H9 (cell line): ENCODE measurements around the gene ANKMY1. TPM values are rescaled to one million over a fixed set of nuclear protein-coding genes. Genes with fewer than 3 reads are reported as not detected.

Source experiments
- DNase-seq: peaks from one replicate; pipeline ENCODE4 v3.0.0-alpha.2; 2017
- H2AFZ ChIP-seq: one replicate; pipeline ENCODE4 v1.6.1; 2013; ENCODE audit warnings: mild to moderate bottlenecking, low read length, control low read depth, moderate library complexity
- H2AK5ac ChIP-seq: 2 replicates; pipeline ENCODE4 v1.6.1; 2013; ENCODE audit warnings: low read length, control low read depth, mixed read lengths; ENCODE audit not compliant: insufficient read length
- H2BK120ac ChIP-seq: one replicate; pipeline ENCODE4 v1.6.1; 2013; ENCODE audit warnings: low read depth, mild to moderate bottlenecking, low read length, control low read depth, inconsistent platforms; ENCODE audit not compliant: poor library complexity, severe bottlenecking
- H2BK12ac ChIP-seq: 2 replicates; pipeline ENCODE4 v1.6.1; 2013; ENCODE audit warnings: low read length, control low read depth, mixed read lengths, low read depth; ENCODE audit not compliant: insufficient read length
- H2BK15ac ChIP-seq: 2 replicates; pipeline ENCODE4 v1.6.1; 2013; ENCODE audit warnings: low read depth, low read length, control low read depth
- H2BK20ac ChIP-seq: one replicate; pipeline ENCODE4 v1.6.1; 2013; ENCODE audit warnings: low read depth, mild to moderate bottlenecking, low read length, control low read depth, inconsistent platforms; ENCODE audit not compliant: poor library complexity, severe bottlenecking
- H2BK5ac ChIP-seq: 2 replicates; pipeline ENCODE4 v1.6.1; 2013; ENCODE audit warnings: low read length, control low read depth, mixed read lengths; ENCODE audit not compliant: insufficient read length
- H3K14ac ChIP-seq: 2 replicates; pipeline ENCODE4 v1.6.1; 2013; ENCODE audit warnings: low read length, control low read depth; ENCODE audit not compliant: insufficient read depth
- H3K18ac ChIP-seq: 2 replicates; pipeline ENCODE4 v1.6.1; 2013; ENCODE audit warnings: low read depth, mild to moderate bottlenecking, mixed read lengths, low read length, control low read depth; ENCODE audit not compliant: insufficient read length
- H3K23ac ChIP-seq: 2 replicates; pipeline ENCODE4 v1.6.1; 2013; ENCODE audit warnings: low read length, control low read depth, mixed read lengths, low read depth; ENCODE audit not compliant: insufficient read length
- H3K23me2 ChIP-seq: 2 replicates; pipeline ENCODE4 v1.6.1; 2013; ENCODE audit warnings: low read depth, mild to moderate bottlenecking, mixed read lengths, low read length, control low read depth; ENCODE audit not compliant: insufficient read length, poor library complexity, severe bottlenecking
- H3K27ac ChIP-seq: 2 replicates; pipeline ENCODE4 v1.5.1; 2013; ENCODE audit warnings: low read length, control low read depth, mixed read lengths, low read depth; ENCODE audit not compliant: insufficient read length
- H3K27me3 ChIP-seq: 2 replicates; pipeline ENCODE4 v1.6.1; 2013; ENCODE audit warnings: low read length, control low read depth, inconsistent platforms; ENCODE audit not compliant: insufficient read depth
- H3K4ac ChIP-seq: 2 replicates; pipeline ENCODE4 v1.6.1; 2013; ENCODE audit warnings: low read depth, mild to moderate bottlenecking, control low read depth, inconsistent platforms, low read length, moderate library complexity
- H3K4me1 ChIP-seq: 2 replicates; pipeline ENCODE4 v1.6.1; 2013; ENCODE audit warnings: low read length, control low read depth, inconsistent platforms; ENCODE audit not compliant: insufficient read depth
- H3K4me2 ChIP-seq: 2 replicates; pipeline ENCODE4 v1.6.1; 2013; ENCODE audit warnings: low read length, control low read depth, mixed read lengths; ENCODE audit not compliant: insufficient read length, insufficient read depth
- H3K56ac ChIP-seq: 2 replicates; pipeline ENCODE4 v1.6.1; 2013; ENCODE audit warnings: low read depth, mild to moderate bottlenecking, mixed read lengths, low read length, control low read depth; ENCODE audit not compliant: insufficient read length
- H3K79me1 ChIP-seq: 2 replicates; pipeline ENCODE4 v1.6.1; 2013; ENCODE audit warnings: low read depth, mild to moderate bottlenecking, moderate library complexity, low read length, control low read depth, inconsistent platforms; ENCODE audit not compliant: insufficient read depth, poor library complexity, severe bottlenecking
- H3K79me2 ChIP-seq: 2 replicates; pipeline ENCODE4 v1.6.1; 2013; ENCODE audit warnings: low read length, control low read depth, inconsistent platforms; ENCODE audit not compliant: insufficient read depth
- H3K9ac ChIP-seq: 2 replicates; pipeline ENCODE4 v1.6.1; 2013; ENCODE audit warnings: low read length, control low read depth, mixed read lengths; ENCODE audit not compliant: insufficient read length; ENCODE audit errors: extremely low read depth
- H3K9me3 ChIP-seq: one replicate; pipeline ENCODE4 v1.6.1; 2013; ENCODE audit warnings: low read depth, low read length, inconsistent platforms; ENCODE audit not compliant: control insufficient read depth
- H3T11ph ChIP-seq: one replicate; pipeline ENCODE4 v1.6.1; 2013; ENCODE audit warnings: mild to moderate bottlenecking, low read length, control low read depth, inconsistent platforms
- H4K20me1 ChIP-seq: one replicate; pipeline ENCODE4 v1.6.1; 2013; ENCODE audit not compliant: control insufficient read depth, insufficient read length, insufficient read depth
- H4K5ac ChIP-seq: 2 replicates; pipeline ENCODE4 v1.6.1; 2013; ENCODE audit warnings: low read depth, mild to moderate bottlenecking, mixed read lengths, low read length, control low read depth; ENCODE audit not compliant: insufficient read length
- H4K8ac ChIP-seq: replicated peaks from 2 replicates; pipeline ENCODE4 v1.6.1; 2013; ENCODE audit warnings: low read length, control low read depth, mixed read lengths, low read depth; ENCODE audit not compliant: insufficient read length
- H4K91ac ChIP-seq: 2 replicates; pipeline ENCODE4 v1.6.1; 2013; ENCODE audit warnings: low read depth, mild to moderate bottlenecking, moderate library complexity, mixed read lengths, low read length, control low read depth; ENCODE audit not compliant: insufficient read length
- H3K27ac Mint-ChIP-seq, 3 experiments: 2 replicates in 2 of 3; 3 replicates in 1 of 3; pipeline ENCODE4 v1.8.0; 2020 to 2021; ENCODE audit warnings: mixed read lengths in 3 of 3, mild to moderate bottlenecking in 1 of 3, moderate library complexity in 1 of 3
- H3K27me3 Mint-ChIP-seq: 2 replicates; pipeline ENCODE4 v1.8.0; 2021; ENCODE audit warnings: low read depth, mild to moderate bottlenecking, moderate library complexity, mixed read lengths
- H3K36me3 Mint-ChIP-seq, 3 experiments: 2 replicates in 2 of 3; 3 replicates in 1 of 3; pipeline ENCODE4 v1.8.0; 2020 to 2021; ENCODE audit warnings: low read depth in 3 of 3, mixed read lengths in 3 of 3; ENCODE audit not compliant: insufficient read depth in 1 of 3
- H3K4me1 Mint-ChIP-seq, 2 experiments: 2 replicates each; pipeline ENCODE4 v1.8.0; 2020; ENCODE audit warnings: mixed read lengths in 2 of 2
- H3K4me3 Mint-ChIP-seq, 2 experiments: 2 replicates in 1 of 2; 3 replicates in 1 of 2; pipeline ENCODE4 v1.8.0; 2020 to 2021; ENCODE audit warnings: mild to moderate bottlenecking in 2 of 2, mixed read lengths in 2 of 2, moderate library complexity in 1 of 2
- H3K9me3 Mint-ChIP-seq, 2 experiments: 2 replicates in 1 of 2; 3 replicates in 1 of 2; pipeline ENCODE4 v1.8.0; 2020; ENCODE audit warnings: mild to moderate bottlenecking in 2 of 2, mixed read lengths in 2 of 2, moderate library complexity in 1 of 2
- WGBS: extraction: QIAGEN DNeasy Blood & Tissue Kit; methylation state at CpG from one replicate; pipeline ENCODE4 v1.1.7; 2013; ENCODE audit warnings: missing lambda C conversion rate, low lambda C conversion rate, mixed read lengths; ENCODE audit not compliant: insufficient read length; ENCODE audit errors: extremely low coverage; 5-methylcytosine and 5-hydroxymethylcytosine counted together
- total RNA-seq: library from RNA; stranded (reverse); gene quantifications from 2 replicates; pipeline ENCODE4 v1.2.1, GENCODE V29; 2021
- TF ChIP-seq, protein P1 (sequence below): fragments of 200-600 bp; sonication (generic); conservative IDR thresholded peaks from 3 replicates; pipeline ENCODE4 v1.8.0; 2021; ENCODE audit warnings: antibody characterized with exemption, mild to moderate bottlenecking

Gene ANKMY1
- total RNA-seq, 1 experiment from 2014 or later, result 13.7 TPM

DNA sequence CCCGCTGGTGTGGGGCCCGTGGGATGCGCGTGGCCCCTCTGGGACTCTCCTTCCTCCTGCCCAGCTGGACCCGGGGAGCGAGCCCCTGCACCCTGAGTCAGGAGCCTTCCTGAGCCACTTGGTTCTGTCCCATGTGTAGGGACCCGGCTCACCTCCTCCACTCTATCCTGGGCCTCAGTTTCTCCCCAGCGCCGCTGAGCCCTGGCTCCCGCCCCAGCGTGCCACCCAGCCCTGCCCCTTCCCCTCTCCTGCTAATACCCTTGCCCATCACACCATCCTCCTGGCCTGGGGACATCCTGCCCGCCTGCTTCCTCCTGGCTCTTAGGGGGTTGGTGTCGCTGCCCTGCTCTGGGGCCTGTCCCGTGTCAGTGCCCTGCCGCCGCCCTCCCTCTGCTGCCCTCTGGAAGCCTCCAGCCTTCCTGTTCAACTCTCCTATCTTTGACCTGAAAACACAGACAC is 97.5 kb downstream of the ANKMY1 start:
- no peak overlapping the region for H3K4me2 ChIP-seq
- no peak overlapping the region for H2AFZ ChIP-seq
- no peak overlapping the region for H3K18ac ChIP-seq
- no peaks in the 10 kb centered on the region for H4K20me1 ChIP-seq
- no peak overlapping the region for H2BK15ac ChIP-seq
- Mint-ChIP-seq H3K4me3 (no peak overlapping the region), H3K36me3 (peaks cover 0 to 17% (median 15%) of the 10 kb centered on the region in 3 experiments; a peak in 6 of 7 replicates), H3K9me3 (no peaks in the 10 kb centered on the region), H3K4me1 (peaks cover 18 to 24% of the 10 kb centered on the region in 2 experiments), H3K27me3 (peaks cover 12% of the 10 kb centered on the region), H3K27ac (no peak overlapping the region)
- no peaks in the 10 kb centered on the region for H3K79me1 ChIP-seq
- H4K91ac ChIP-seq, result no peak overlapping the region
- no peak overlapping the region for H3K27ac ChIP-seq
- no CpG with 5 or more reads among the region's 16 CpGs for WGBS
- H3K27me3 ChIP-seq, result peaks cover 1% of the 10 kb centered on the region; the same call in 1 of the 2 replicates
- no peak overlapping the region for H2BK120ac ChIP-seq
- no peak for DNase-seq
- H3K79me2 ChIP-seq, result no peaks in the 10 kb centered on the region
- no peak overlapping the region for H4K8ac ChIP-seq
- H3K4me1 ChIP-seq, result no peaks in the 10 kb centered on the region; the same call in 1 of the 2 replicates
- no peak overlapping the region for H4K5ac ChIP-seq
- no peak overlapping the region for H2BK5ac ChIP-seq
- H3K9ac ChIP-seq, result no peak overlapping the region
- no peak overlapping the region for H3K23ac ChIP-seq
- no peaks in the 10 kb centered on the region for H3K23me2 ChIP-seq
- no peak overlapping the region for H2BK20ac ChIP-seq
- H3T11ph ChIP-seq, result no peak overlapping the region
- H3K9me3 ChIP-seq, result no peaks in the 10 kb centered on the region
- TF ChIP-seq, protein P1, sequence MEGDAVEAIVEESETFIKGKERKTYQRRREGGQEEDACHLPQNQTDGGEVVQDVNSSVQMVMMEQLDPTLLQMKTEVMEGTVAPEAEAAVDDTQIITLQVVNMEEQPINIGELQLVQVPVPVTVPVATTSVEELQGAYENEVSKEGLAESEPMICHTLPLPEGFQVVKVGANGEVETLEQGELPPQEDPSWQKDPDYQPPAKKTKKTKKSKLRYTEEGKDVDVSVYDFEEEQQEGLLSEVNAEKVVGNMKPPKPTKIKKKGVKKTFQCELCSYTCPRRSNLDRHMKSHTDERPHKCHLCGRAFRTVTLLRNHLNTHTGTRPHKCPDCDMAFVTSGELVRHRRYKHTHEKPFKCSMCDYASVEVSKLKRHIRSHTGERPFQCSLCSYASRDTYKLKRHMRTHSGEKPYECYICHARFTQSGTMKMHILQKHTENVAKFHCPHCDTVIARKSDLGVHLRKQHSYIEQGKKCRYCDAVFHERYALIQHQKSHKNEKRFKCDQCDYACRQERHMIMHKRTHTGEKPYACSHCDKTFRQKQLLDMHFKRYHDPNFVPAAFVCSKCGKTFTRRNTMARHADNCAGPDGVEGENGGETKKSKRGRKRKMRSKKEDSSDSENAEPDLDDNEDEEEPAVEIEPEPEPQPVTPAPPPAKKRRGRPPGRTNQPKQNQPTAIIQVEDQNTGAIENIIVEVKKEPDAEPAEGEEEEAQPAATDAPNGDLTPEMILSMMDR, result no peak
- no peak overlapping the region; the same call in 1 of the 2 replicates for H3K14ac ChIP-seq
- H3K56ac ChIP-seq, result no peak overlapping the region
- H3K4ac ChIP-seq, result no peak overlapping the region
- H2BK12ac ChIP-seq, result no peak overlapping the region
- H2AK5ac ChIP-seq, result no peak overlapping the region
